Activated naive CD4-positive, alpha-beta T cell treated with anti-CD3 and anti-CD28 coated beads, Interleukin-2, amount 50 U/mL, for 24 hours (primary cell): ENCODE measurements around the gene NOL9.

Source experiments
- H3K27ac Mint-ChIP-seq: one replicate; pipeline ENCODE4 v1.8.0; 2021; ENCODE audit warnings: mild to moderate bottlenecking, mixed read lengths
- H3K27me3 Mint-ChIP-seq: one replicate; pipeline ENCODE4 v1.8.0; 2021; ENCODE audit warnings: mixed read lengths
- H3K36me3 Mint-ChIP-seq: one replicate; pipeline ENCODE4 v1.8.0; 2021; ENCODE audit warnings: mixed read lengths
- H3K4me1 Mint-ChIP-seq: one replicate; pipeline ENCODE4 v1.8.0; 2021; ENCODE audit warnings: mixed read lengths
- H3K4me3 Mint-ChIP-seq: one replicate; pipeline ENCODE4 v1.8.0; 2021; ENCODE audit warnings: mild to moderate bottlenecking, mixed read lengths
- H3K9me3 Mint-ChIP-seq: one replicate; pipeline ENCODE4 v1.8.0; 2021; ENCODE audit warnings: mixed read lengths

The NOL9 gene

DNA sequence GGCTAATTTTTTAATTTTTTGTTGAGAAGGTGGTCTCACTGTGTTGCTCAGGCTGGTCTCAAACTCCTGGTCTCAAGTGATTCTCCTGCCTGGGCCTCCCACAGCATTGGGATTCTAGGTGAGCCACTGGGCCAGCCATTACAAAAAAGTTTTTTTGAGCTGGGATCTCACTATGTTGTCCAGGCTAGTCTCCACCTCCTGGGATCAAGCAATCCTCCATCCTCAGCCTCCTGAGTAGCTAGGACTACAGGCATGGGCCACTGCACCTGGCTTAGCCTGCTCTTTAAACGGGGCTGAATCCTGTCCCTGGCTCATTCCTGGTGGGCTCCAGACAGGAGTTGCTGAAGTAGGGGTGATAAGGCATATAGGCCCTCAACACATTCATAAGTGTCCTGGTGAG is 3.3 kb upstream of the NOL9 start:
- Mint-ChIP-seq H3K27me3 (no peaks in the 10 kb centered on the region), H3K4me1 (peaks cover 13% of the 10 kb centered on the region), H3K9me3 (no peaks in the 10 kb centered on the region), H3K4me3 (no peak overlapping the region), H3K36me3 (no peaks in the 10 kb centered on the region), H3K27ac (no peak overlapping the region)

DNA sequence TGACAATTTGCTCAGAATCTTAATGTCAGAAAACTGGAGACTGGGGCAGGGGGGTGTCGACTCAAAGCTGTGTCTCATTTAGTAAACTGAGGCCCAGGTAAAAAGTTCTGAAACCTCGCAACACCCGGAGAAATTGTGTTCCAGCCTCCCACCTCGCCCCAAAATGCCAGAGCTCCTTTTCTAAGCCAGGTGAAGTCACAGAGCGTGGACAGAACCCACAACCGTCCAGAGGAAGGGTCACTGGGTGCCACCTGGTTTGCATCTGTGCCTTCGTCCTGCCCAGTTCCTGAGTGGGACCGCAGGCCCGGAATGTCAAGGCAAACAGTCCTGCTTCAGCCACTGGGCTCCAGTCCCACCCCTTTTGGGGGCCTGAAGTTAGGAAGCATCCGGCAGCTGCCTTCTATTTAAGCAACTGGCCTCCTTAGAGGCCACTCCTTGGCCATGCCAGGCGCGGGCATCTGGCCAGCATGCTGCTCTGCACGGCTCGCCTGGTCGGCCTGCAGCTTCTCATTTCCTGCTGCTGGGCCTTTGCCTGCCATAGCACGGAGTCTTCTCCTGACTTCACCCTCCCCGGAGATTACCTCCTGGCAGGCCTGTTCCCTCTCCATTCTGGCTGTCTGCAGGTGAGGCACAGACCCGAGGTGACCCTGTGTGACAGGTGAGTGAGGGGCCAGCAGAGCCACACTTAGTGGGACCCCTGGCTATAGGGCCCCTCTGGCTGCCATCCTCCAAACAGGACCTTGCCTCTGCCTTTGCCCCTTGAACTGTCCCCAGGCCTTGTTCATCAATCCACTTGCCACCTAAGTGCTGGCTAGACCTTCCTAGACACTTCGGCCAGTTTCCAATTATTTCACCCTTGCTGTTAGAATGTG is 830 bp upstream of the NOL9 start, which contains the start of gene TAS1R1:
Gene TAS1R1 (plus strand): TSS at position 401 of the 872 bp plus-strand sequence. CDS start 67 bp downstream, at position 468.
- Mint-ChIP-seq H3K27me3 (no peaks in the 10 kb centered on the region), H3K4me3 (peak within 1 kb of the TSS; percentile 86), H3K36me3 (no peaks in the 10 kb centered on the region), H3K27ac (peak within 1 kb of the TSS; percentile 46), H3K4me1 (peaks cover 19% of the 10 kb centered on the region), H3K9me3 (no peaks in the 10 kb centered on the region)

DNA sequence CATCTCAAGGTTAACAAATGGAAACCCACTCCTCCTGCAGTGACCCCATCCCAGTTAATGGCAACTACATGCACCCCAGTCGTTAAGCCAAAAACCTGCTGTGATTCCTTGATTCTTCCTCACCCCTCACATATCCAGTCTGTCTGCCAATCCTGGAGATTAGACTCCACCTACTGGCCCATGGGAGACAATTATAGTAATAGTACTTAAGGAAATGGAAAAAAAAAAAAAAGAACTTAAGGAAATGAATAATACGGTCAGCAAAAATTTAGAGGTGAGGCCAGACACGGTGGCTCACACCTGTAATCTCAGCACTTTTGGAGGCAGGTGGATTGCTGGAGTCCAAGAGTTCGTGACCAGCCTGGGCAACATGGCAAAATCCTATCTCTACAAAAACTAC is 7.0 kb downstream of the NOL9 start:
- Mint-ChIP-seq H3K27me3 (no peaks in the 10 kb centered on the region), H3K4me1 (peaks cover 32% of the 10 kb centered on the region), H3K4me3 (peak overlapping the region; percentile 73), H3K36me3 (peaks cover 23% of the 10 kb centered on the region), H3K9me3 (no peaks in the 10 kb centered on the region), H3K27ac (peak overlapping the region; percentile 97)

DNA sequence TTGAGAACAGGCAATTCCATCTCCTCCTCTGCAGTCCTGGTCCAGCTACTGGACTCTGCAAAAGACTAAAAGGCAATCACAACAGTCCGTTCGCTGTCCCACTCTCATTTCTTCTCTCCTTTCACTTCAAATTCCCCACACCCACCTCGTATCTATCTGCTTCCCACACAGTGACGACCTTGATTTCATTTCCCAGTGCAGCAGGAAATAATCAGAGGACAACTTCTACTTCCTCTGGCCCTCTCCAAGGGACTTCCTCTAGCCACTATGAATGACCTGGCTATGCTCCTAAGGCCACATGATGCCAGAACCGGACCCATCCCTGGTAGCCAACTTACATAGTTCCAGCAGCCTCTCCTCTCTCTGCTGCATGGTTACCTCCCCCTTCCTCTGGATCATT is 8.0 kb downstream of the NOL9 start:
- Mint-ChIP-seq H3K27me3 (no peaks in the 10 kb centered on the region), H3K4me3 (peak overlapping the region; percentile 73), H3K36me3 (peaks cover 26% of the 10 kb centered on the region), H3K27ac (peak overlapping the region; percentile 97), H3K4me1 (peaks cover 28% of the 10 kb centered on the region), H3K9me3 (no peaks in the 10 kb centered on the region)

DNA sequence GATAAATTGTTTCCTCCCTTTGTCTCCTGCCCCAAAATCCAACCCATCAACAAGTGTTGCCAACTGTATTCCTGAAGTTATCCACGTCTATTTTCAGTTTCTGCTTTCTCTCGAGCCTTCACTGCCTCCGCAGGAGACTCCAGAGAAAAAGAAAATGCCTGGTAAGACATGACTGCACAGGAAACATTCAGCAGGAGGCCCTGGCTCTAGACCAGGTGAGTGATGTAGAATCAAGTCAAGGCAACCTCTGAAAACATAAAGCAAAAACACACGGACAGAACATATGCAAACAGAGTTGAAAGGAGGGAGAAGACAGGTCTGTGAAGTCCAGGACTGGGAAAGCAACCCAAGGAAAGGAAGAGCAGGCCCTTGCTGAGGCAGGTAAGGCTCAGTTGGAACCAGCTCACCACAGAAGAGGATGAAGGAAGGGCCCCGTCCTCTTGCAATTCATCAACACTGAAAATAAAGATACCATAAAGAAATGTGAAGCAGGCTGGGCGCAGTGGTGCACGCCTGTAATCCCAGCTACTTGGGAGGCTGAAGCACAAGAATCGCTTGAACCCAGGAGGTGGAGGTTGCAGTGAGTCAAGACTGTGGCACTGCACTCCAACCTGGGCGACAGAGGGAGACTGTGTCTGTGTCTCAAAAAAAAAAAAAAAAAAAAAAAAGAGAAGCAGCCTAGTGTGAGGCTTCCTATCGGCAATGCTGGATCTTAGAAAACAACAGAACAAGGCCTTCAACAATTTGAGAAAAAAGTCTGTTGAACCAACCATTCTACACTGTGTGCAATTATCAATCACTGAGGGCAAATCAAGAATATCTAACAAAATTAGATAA is 8.8 kb downstream of the NOL9 start:
- H3K9me3 Mint-ChIP-seq = no peaks in the 10 kb centered on the region
- H3K27ac Mint-ChIP-seq = peak overlapping the region; percentile 49
- H3K36me3 Mint-ChIP-seq = peaks cover 26% of the 10 kb centered on the region
- no peaks in the 10 kb centered on the region for H3K27me3 Mint-ChIP-seq
- peaks cover 28% of the 10 kb centered on the region for H3K4me1 Mint-ChIP-seq
- peak overlapping the region; percentile 9 for H3K4me3 Mint-ChIP-seq

DNA sequence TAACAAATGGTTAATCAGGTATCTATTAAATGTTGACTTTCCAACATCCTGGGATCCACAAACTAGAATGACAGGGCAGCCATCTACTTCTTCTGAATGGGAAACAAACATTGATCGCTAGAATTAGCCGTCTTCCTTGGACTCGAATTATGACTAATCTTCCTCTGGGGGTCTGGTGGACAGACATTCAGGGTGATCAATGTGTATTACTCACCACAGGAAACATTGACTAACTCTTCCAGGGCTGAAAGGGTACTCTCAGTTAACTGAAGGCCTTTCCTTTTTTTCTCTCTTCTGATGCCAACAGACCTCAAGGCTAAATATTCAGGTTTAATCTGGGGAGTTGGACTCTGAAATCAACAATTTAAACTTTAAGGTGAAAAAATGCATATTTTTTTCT is 9.5 kb downstream of the NOL9 start:
- Mint-ChIP-seq H3K36me3 (peaks cover 26% of the 10 kb centered on the region), H3K9me3 (no peaks in the 10 kb centered on the region), H3K4me1 (peaks cover 28% of the 10 kb centered on the region), H3K27ac (peak overlapping the region; percentile 49), H3K27me3 (no peaks in the 10 kb centered on the region), H3K4me3 (peak overlapping the region; percentile 9)

DNA sequence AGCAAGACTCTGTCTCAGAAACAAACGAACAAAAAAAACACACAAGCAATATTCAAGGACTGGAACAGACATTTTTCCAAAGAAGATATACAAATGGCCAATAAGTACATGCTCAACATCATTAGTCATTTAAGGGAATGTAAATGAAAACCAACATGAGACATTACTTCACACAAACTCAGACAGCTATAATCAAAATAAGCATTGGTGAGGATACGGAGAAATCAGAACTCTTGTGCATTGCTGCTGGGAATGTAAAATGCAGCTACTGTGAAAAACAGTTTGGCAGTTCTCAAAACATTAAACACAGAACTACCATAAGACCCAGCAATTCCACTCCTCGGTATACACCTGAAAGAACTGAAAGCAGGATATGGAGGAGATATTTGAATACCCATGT is 15.4 kb downstream of the NOL9 start:
- peaks cover 6% of the 10 kb centered on the region for H3K36me3 Mint-ChIP-seq
- no peaks in the 10 kb centered on the region for H3K27me3 Mint-ChIP-seq
- peaks cover 14% of the 10 kb centered on the region for H3K4me1 Mint-ChIP-seq
- no peak overlapping the region for H3K4me3 Mint-ChIP-seq
- H3K9me3 Mint-ChIP-seq = no peaks in the 10 kb centered on the region
- H3K27ac Mint-ChIP-seq = no peak overlapping the region

DNA sequence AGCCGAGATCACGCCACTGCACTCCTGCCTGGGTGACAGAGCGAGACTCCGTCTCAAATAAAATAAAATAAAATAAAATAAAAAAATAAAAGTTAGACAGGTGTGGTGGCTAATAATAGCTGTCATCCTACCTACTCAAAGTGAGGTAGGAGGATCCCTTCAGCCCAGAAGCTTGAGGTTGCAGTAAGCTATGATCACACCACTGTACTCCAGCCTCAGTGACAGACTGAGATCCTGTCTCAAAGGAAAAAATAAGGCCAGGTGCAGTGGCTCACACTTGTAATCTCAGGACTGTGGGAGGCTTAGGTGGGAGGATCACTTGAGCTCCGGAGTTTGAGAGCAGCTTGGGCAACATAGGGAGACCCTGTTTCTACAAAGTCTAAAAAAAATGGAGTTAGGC is 18.0 kb downstream of the NOL9 start:
- Mint-ChIP-seq H3K4me1 (peaks cover 14% of the 10 kb centered on the region), H3K36me3 (peaks cover 5% of the 10 kb centered on the region), H3K27me3 (no peaks in the 10 kb centered on the region), H3K9me3 (no peaks in the 10 kb centered on the region), H3K27ac (no peak overlapping the region), H3K4me3 (no peak overlapping the region)

DNA sequence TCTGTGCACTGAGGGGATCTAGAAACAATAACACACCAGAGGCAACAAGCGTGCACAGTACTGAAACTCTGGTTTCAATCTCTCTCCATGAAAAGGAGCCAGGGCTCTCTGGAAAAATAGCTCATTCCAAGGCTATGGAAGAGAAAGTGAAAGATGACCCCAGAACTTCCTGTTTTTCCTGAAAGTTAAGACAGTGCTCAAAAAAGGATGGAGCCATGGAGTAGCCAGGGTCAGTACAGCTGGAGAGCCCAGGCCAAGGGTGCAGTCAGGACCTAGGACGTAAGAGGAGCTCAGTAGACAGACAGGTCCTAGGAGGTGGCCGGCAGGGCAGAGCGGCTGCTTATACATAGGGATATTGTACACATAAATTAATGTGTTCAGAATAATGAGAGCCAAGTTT is 19.1 kb downstream of the NOL9 start:
- Mint-ChIP-seq H3K27ac (no peak overlapping the region), H3K36me3 (peaks cover 5% of the 10 kb centered on the region), H3K9me3 (no peaks in the 10 kb centered on the region), H3K27me3 (no peaks in the 10 kb centered on the region), H3K4me1 (peaks cover 14% of the 10 kb centered on the region), H3K4me3 (no peak overlapping the region)

DNA sequence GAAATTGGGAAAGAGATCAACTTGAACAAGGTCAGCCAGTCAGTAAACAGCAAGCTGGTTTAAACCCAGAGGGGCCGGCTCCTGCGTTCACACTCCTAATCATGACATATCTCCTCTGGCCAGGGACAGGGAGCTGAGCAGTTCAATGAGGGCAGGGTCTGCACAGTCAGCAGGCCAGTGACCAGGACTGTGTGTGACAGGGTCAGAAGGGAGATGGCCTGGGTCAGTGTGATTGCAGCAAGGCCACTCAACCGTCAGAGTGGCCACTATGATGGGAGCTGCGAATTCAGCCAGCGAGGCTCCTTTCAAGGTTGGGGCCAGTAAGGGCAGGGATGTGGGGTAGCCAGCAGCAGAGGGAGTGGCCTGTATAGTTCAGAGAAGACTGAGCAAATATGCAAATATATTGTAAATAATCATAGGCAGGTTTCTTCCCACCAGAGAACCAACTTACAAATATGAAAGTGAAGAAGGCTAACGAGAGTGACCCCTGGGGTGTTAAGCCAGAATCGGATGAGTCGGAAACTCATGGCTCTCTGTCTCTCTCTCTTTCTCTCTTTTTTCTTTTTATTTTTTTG is 20.0 kb downstream of the NOL9 start:
- H3K4me1 Mint-ChIP-seq = peaks cover 14% of the 10 kb centered on the region
- no peak overlapping the region for H3K4me3 Mint-ChIP-seq
- H3K36me3 Mint-ChIP-seq = peaks cover 5% of the 10 kb centered on the region
- no peaks in the 10 kb centered on the region for H3K9me3 Mint-ChIP-seq
- H3K27ac Mint-ChIP-seq = no peak overlapping the region
- no peaks in the 10 kb centered on the region for H3K27me3 Mint-ChIP-seq

DNA sequence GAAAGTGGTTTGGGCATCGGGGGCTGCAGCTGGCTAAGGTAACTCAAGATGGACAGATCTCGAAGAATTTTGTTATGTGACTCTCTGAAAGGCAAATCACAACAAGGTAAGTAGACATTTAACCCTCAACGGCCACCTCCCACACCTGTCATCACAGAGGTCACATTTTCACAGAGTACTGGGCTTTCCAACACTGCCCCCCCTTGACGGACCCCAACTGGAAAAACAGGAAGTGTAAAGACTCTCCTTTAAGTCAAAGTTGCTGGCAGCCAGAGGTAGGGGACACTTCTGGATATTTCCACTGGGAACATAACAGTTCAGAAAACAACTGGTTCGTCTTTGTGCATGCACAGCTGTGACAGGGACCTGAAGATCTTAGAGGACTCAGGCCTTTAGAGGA is 22.3 kb downstream of the NOL9 start:
- no peaks in the 10 kb centered on the region for H3K27me3 Mint-ChIP-seq
- no peaks in the 10 kb centered on the region for H3K9me3 Mint-ChIP-seq
- no peak overlapping the region for H3K27ac Mint-ChIP-seq
- peaks cover 10% of the 10 kb centered on the region for H3K36me3 Mint-ChIP-seq
- H3K4me1 Mint-ChIP-seq = peaks cover 5% of the 10 kb centered on the region
- no peak overlapping the region for H3K4me3 Mint-ChIP-seq

DNA sequence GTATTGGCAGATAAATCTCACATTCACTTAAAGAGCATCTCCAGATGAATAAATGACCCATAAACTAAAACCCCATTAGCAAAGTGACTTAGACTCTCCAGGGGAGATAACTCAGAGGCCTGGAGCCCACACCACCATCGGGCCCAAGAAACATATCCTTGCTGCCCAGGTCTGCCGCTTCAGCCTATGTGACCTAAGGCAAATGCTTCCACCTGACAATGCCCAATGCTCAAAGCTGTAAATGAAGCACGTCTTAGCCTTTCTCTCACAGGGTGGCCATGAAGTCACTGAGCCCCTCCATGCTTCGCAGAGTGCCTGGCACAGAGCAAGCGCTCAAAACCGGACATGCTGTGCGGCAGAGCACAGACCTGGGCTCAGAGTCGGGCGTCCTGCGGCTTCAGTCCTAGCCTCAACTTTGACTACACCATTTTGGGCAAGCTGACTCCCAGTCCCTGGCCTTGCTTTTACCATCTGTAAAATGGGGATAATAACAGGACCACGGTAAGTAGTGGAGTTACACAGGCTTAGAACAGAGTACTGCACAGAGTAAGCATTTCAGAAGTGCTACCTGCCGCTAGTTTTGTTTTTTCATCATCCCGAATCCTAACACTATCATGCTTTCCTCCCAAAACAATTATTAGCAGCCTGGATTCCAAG is 23.7 kb downstream of the NOL9 start:
- H3K36me3 Mint-ChIP-seq = peaks cover 10% of the 10 kb centered on the region
- H3K27ac Mint-ChIP-seq = no peak overlapping the region
- no peak overlapping the region for H3K4me3 Mint-ChIP-seq
- H3K4me1 Mint-ChIP-seq = peaks cover 4% of the 10 kb centered on the region
- no peaks in the 10 kb centered on the region for H3K9me3 Mint-ChIP-seq
- H3K27me3 Mint-ChIP-seq = no peaks in the 10 kb centered on the region

DNA sequence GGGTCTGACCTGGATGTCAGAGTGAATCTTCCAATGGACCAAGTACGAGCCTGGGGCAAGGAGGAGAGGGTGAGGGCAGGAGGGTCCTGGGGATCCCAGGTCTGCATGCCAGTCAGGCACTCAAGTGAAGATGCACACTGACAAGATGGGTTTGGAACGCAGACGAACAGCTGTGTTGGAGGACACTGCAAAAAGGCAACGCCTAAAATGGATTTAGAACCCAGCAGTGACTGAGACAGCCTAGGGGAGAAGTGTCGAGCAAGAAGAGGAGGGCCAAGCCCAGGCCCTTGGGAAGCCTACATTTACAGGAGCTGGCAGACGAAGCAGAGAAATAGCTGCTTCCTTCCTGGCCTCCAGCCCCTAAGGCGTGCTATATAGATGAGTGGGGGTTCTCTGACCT is 25.8 kb downstream of the NOL9 start:
- Mint-ChIP-seq H3K9me3 (no peaks in the 10 kb centered on the region), H3K27ac (no peak overlapping the region), H3K4me3 (no peak overlapping the region), H3K4me1 (no peaks in the 10 kb centered on the region), H3K27me3 (no peaks in the 10 kb centered on the region), H3K36me3 (peaks cover 9% of the 10 kb centered on the region)

DNA sequence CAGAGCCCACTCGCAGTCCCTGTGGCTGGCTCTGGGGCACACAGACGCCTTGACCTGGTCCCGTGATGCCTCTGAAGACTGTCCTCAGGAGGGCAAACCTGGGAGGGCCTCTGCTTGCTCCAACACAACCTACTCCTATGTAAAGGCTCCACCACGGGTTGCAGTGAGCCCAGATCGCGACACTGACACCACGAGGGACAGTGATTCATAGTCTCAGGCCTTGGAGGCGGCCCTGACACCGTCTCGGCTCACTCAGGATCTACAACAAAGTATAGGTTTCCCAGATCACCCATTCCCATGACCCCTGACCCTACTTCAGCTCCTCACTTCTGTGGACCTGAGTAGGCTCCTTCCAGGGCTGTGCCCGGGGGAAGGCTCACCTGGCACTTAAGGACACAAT is 28.0 kb downstream of the NOL9 start:
- H3K36me3 Mint-ChIP-seq = peaks cover 7% of the 10 kb centered on the region
- no peaks in the 10 kb centered on the region for H3K9me3 Mint-ChIP-seq
- H3K4me3 Mint-ChIP-seq = no peak overlapping the region
- H3K27ac Mint-ChIP-seq = no peak overlapping the region
- H3K4me1 Mint-ChIP-seq = no peaks in the 10 kb centered on the region
- H3K27me3 Mint-ChIP-seq = no peaks in the 10 kb centered on the region

DNA sequence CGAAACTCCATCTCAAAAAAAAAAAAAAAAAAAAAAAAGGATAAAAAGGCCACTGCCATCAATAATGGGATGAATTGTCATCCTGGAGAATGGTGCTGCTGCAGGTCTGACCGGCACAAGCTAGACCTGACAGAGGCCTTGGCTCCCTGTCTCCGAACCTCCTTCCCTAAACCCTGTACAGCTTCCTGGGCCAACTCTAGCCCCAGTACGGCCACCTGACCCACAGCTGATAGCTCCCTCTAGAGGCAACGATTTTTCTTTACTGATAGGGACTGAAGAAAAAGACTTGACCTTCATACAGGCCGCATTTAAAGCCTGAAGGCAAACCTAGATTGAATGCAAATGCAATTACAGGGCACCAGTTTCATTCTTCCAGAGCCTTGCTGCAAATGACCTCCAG is 30.7 kb downstream of the NOL9 start:
- Mint-ChIP-seq H3K4me1 (no peaks in the 10 kb centered on the region), H3K27me3 (no peaks in the 10 kb centered on the region), H3K9me3 (no peaks in the 10 kb centered on the region), H3K36me3 (peaks cover 7% of the 10 kb centered on the region), H3K27ac (no peak overlapping the region), H3K4me3 (no peak overlapping the region)
